Testis (tissue), 3 donors: ENCODE measurements around the gene WFS1. TPM values are rescaled to one million over a fixed set of nuclear protein-coding genes. Genes with fewer than 3 reads are reported as not detected.

Source experiments
- DNase-seq: peaks from one replicate; pipeline ENCODE4 v3.0.0-alpha.2; 2019
- H3K27ac ChIP-seq, 2 donors: fragments of 200-600 bp; sonication (generic); one replicate each; pipeline ENCODE4 v1.5.1; 2019
- H3K27me3 ChIP-seq: fragments of 200-600 bp; sonication (generic); one replicate; pipeline ENCODE4 v1.5.1; 2019
- H3K36me3 ChIP-seq: fragments of 200-600 bp; sonication (generic); one replicate; pipeline ENCODE4 v1.5.1; 2017; ENCODE audit warnings: low read depth; ENCODE audit errors: missing control alignments
- H3K4me1 ChIP-seq: fragments of 200-600 bp; sonication (generic); one replicate; pipeline ENCODE4 v1.5.1; 2019
- H3K4me3 ChIP-seq, 2 donors: fragments of 200-600 bp; sonication (generic); one replicate each; pipeline ENCODE4 v1.5.1; 2017 to 2019
- H3K9me3 ChIP-seq: fragments of 200-600 bp; sonication (generic); one replicate; pipeline ENCODE4 v1.5.1; 2017
- POLR2A ChIP-seq: fragments of 450-650 bp; IDR thresholded peaks from one replicate; pipeline ENCODE4 v1.6.1; 2017; ENCODE audit warnings: antibody characterized with exemption, mild to moderate bottlenecking, moderate library complexity
- WGBS, 2 donors: methylation state at CpG; one replicate each; pipeline ENCODE4 v1.1.5; 2018; 5-methylcytosine and 5-hydroxymethylcytosine counted together
- intact Hi-C: fragments of 100-400 bp; cut with DNase I; formaldehyde crosslinking; loops from one replicate; pipeline ENCODE4 v1.15.1; 2023; ENCODE audit warnings: low total_unique reads
- polyA plus RNA-seq: library from polyadenylated mRNA; stranded (reverse); fragments of 350-450 nt; fragmentation: Illumina TruSeq; extraction: RNeasy Lipid Tissue Mini Kit (QIAGEN cat#74804); gene quantifications from one replicate; pipeline ENCODE4 v1.2.3, GENCODE V29; 2014; ENCODE audit warnings: low read depth, low replicate concordance; ENCODE audit not compliant: insufficient read depth
- total RNA-seq, 2 donors: library from RNA; depleted of rRNA; stranded (reverse); fragments of >200 nt; gene quantifications; one replicate each; pipeline ENCODE4 v1.2.3, GENCODE V29; 2016
- TF ChIP-seq, protein P1 (sequence below), 3 experiments: fragments of 450-650 bp in 2 of 3; fragments of 200-600 bp in 1 of 3; sonication (generic) in 1 of 3; IDR thresholded peaks; one replicate each; pipeline ENCODE4 v1.5.1; 2016 to 2019; ENCODE audit warnings: antibody characterized with exemption in 3 of 3, mild to moderate bottlenecking in 2 of 3, moderate library complexity in 1 of 3

The WFS1 gene
- total and polyA plus RNA-seq, 3 donors from 2014 or later, result 80.4 to 202 (median 124) TPM

DNA sequence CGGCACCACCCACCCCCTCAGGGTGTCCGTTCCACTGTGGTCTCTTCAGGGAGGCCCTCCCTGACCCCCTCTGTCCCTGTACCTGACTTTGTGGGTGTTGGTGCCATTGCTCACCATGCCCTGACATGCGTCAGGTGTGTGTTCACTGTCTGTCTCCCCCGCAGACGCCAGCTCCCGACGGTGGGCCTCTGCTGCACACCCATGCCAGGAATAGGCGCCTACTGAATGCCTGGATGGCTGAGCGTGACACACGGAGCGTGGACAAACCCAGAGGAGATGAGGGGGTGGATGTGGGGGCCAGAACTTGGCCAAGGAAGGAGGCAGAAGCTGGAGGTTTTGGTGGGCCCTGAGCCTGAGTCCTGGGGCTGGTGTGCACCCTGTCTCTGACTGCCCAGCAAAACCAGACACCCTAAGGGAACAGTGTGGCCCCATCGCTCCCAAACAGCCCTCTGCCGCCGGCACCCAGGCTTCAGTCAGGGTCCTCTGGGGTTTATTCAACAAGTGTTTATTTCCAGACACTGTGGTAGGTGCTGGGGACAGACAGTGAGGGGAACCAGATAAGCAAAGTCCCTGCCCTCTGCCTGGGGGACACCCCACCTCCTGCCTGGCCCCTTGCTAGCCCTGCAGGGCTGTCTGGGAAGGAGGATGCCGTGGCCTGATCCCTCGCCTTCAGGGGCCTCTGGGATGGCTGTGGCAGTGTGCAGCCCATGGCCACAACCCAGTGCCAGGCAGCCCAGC is 76.9 kb downstream of the WFS1 start:
- intact Hi-C loops, result no loop called here
- Histone ChIP-seq H3K36me3 (no peaks in the 10 kb centered on the region), H3K4me3 (no peak overlapping the region), H3K27ac (no peak overlapping the region), H3K4me1 (no peaks in the 10 kb centered on the region), H3K9me3 (no peaks in the 10 kb centered on the region), H3K27me3 (no peaks in the 10 kb centered on the region)
- 88 to 95% methylated on average over 14 to 16 of the region's 16 CpGs for WGBS, 2 donors
- no peak for TF ChIP-seq POLR2A
- TF ChIP-seq, protein P1, sequence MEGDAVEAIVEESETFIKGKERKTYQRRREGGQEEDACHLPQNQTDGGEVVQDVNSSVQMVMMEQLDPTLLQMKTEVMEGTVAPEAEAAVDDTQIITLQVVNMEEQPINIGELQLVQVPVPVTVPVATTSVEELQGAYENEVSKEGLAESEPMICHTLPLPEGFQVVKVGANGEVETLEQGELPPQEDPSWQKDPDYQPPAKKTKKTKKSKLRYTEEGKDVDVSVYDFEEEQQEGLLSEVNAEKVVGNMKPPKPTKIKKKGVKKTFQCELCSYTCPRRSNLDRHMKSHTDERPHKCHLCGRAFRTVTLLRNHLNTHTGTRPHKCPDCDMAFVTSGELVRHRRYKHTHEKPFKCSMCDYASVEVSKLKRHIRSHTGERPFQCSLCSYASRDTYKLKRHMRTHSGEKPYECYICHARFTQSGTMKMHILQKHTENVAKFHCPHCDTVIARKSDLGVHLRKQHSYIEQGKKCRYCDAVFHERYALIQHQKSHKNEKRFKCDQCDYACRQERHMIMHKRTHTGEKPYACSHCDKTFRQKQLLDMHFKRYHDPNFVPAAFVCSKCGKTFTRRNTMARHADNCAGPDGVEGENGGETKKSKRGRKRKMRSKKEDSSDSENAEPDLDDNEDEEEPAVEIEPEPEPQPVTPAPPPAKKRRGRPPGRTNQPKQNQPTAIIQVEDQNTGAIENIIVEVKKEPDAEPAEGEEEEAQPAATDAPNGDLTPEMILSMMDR (IDR thresholded peaks at IDR 0.05), result no peak
- DNase-seq, result no peak

GRCh38 chr4:6347511-6348045 is 77.9 kb downstream of the WFS1 start:
- intact Hi-C loops, result no loop called here
- no peak for DNase-seq
- Histone ChIP-seq H3K27me3 (no peaks in the 10 kb centered on the region), H3K4me3 (no peak overlapping the region), H3K4me1 (no peaks in the 10 kb centered on the region), H3K36me3 (no peaks in the 10 kb centered on the region), H3K27ac (no peak overlapping the region), H3K9me3 (no peaks in the 10 kb centered on the region)
- 89% methylated on average over 7 to 15 of the region's 17 CpGs for WGBS, 2 donors
- TF ChIP-seq POLR2A, result no peak
- TF ChIP-seq, protein P1 (IDR thresholded peaks at IDR 0.05), result no peak

GRCh38 chr4:6348408-6348807 is 78.8 kb downstream of the WFS1 start:
- H3K9me3 ChIP-seq, result no peaks in the 10 kb centered on the region
- 93 to 97% methylated on average over 4 of the region's 4 CpGs for WGBS, 2 donors
- no peaks in the 10 kb centered on the region for H3K4me1 ChIP-seq
- intact Hi-C loops, result no loop called here
- H3K27ac ChIP-seq, result no peak overlapping the region
- TF ChIP-seq, protein P1 (IDR thresholded peaks at IDR 0.05), result no peak
- no peak for TF ChIP-seq POLR2A
- no peaks in the 10 kb centered on the region for H3K27me3 ChIP-seq
- no peaks in the 10 kb centered on the region for H3K36me3 ChIP-seq
- H3K4me3 ChIP-seq, result no peak overlapping the region
- no peak for DNase-seq

DNA sequence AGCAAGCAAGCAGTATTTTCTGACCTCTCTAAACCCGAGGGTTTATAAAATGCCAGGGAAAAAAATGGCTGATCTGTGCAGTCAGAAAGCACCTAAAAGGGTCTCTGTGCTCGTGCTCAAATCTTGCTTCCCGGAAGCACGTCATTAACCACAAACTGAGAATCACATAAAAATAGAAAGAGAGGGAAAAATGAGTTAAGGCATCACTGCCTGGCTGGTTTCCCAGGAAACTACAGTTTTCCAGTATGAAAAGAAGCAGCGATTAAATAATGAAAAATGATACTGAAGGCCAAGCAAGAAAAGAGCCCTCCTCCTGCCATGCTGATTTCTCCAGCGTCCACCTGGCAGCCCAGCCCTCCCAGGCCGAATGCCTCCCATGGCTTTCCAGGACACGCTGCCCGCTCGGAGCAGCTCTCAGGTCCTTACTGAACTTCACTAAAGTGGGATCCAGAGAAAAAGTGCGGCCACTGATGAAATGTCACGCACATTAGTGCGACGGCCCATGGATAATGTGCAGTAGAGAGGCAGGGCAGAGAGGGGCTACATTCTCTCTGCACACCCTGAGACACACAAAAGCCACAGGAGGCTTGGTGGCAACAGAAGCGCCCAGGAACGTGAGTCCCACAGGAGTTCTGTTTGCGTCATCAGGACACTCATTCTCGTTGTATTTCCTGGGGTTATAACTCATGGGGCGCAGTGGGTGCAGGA is 80.4 kb downstream of the WFS1 start:
- intact Hi-C loops, result no loop called here
- Histone ChIP-seq H3K4me1 (no peaks in the 10 kb centered on the region), H3K4me3 (no peak overlapping the region), H3K27me3 (no peaks in the 10 kb centered on the region), H3K27ac (no peak overlapping the region), H3K36me3 (no peaks in the 10 kb centered on the region), H3K9me3 (no peaks in the 10 kb centered on the region)
- TF ChIP-seq, protein P1 (IDR thresholded peaks at IDR 0.05), result no peak
- 64 to 81% methylated on average over 11 to 19 of the region's 19 CpGs for WGBS, 2 donors
- DNase-seq, result no peak
